ENCODE data around the gene CD82. TPM values are rescaled to one million over a fixed set of nuclear protein-coding genes. Genes with fewer than 3 reads are reported as not detected.
"Not testable (repeated sequence)": the region's sequence is repeated elsewhere in the genome, so short reads cannot be mapped to it uniquely, and the experiment has no call there.

The CD82 gene
- total RNA-seq, 1 donor from 2014 or later, result 469 TPM

DNA sequence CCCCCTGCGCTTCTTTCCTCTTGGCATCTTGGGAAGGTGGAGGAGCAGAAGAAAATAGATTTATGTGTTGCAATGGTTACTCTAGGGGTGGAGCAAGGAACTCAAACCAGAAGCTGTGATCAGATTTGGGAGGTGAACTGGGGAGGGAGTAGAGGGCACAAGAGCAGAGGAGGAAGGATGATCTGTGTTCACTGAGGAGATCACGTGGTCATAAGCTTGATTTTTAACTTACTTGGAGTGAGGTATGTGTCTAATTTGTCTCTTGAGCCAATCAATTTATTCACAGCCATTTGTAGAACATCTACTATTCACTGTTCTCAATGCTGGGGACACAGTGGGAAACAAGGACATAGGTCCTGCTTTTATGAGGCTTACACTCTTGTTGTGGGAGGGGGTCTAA, 24.8 kb upstream of the CD82 start:
- no peak overlapping the region for H3K27ac Mint-ChIP-seq
- no peaks in the 10 kb centered on the region for H3K9me3 Mint-ChIP-seq
- peaks cover 6% of the 10 kb centered on the region for H3K27me3 Mint-ChIP-seq
- H3K4me1 Mint-ChIP-seq, result peaks cover 4% of the 10 kb centered on the region
- H3K4me3 Mint-ChIP-seq, result no peak overlapping the region
- H3K36me3 Mint-ChIP-seq (ENCODE audit: low read depth), result no peaks in the 10 kb centered on the region
- intact Hi-C loops (cut with micrococcal nuclease), result no loop called here
- DNase-seq, result no peak

DNA sequence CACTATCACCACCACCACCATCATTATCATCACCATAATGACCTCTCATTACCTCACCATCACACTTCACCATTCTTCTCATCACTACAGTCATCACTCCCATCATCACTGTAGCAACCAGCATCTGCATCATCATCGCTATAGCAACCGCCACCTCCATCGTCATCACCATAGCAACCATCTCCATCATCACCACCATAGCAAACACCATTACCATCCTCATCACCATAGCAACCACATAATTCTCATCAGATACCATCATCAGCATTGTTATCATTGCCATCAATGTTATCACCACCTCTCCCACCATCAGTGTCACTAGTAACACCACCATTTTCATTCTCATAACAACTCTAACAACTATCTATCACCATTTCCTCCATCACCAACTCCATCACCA, 23.1 kb upstream of the CD82 start:
- DNase-seq, result no peak
- Mint-ChIP-seq H3K9me3 (no peaks in the 10 kb centered on the region), H3K4me3 (no peak overlapping the region), H3K36me3 (ENCODE audit: low read depth) (no peaks in the 10 kb centered on the region), H3K27me3 (peaks cover 9% of the 10 kb centered on the region), H3K27ac (no peak overlapping the region), H3K4me1 (peaks cover 4% of the 10 kb centered on the region)
- intact Hi-C loops (cut with micrococcal nuclease), result no loop called here

DNA sequence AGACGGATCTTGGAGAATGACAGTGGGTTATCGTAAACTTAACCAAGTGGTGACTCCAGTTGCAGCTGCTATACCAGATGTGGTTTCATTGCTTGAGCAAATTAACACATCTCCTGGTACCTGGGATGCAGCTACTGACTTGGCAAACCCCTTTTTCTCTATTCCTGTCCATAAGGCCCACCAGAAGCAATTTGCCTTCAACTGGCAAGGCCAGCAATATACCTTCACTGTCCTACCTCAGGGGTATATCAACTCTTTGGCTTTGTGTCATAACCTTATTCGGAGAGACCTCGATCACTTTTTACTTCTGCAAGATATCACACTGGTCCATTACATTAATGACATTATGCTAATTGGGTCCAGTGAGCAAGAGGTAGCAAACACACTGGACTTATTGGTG, 18.5 kb upstream of the CD82 start:
- H3K27me3 Mint-ChIP-seq, result peaks cover 13% of the 10 kb centered on the region
- DNase-seq; H3K27ac Mint-ChIP-seq; H3K4me1 Mint-ChIP-seq; H3K9me3 Mint-ChIP-seq; H3K36me3 Mint-ChIP-seq (ENCODE audit: low read depth); intact Hi-C loops (cut with micrococcal nuclease); H3K4me3 Mint-ChIP-seq: not testable (repeated sequence)

DNA sequence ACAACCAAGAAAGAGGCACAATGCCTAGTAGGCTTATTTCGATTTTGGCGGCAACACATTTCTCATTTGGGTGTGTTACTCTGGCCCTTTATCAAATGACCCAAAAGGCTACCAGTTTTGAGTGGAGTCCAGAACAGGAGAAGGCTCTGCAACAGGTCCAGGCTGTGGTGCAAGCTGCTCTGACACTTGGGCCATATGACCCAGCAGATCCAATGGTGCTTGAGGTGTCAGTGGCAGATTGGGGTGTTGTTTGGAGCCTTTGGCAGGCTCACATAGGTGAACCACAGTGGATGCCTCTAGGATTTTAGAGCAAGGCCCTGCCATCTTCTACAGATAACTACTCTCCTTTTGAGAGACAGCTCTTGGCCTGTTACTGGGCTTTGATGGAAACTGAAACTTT, 17.9 kb upstream of the CD82 start:
- H3K27ac Mint-ChIP-seq; H3K36me3 Mint-ChIP-seq (ENCODE audit: low read depth); intact Hi-C loops (cut with micrococcal nuclease); H3K4me3 Mint-ChIP-seq; H3K9me3 Mint-ChIP-seq; DNase-seq; H3K4me1 Mint-ChIP-seq: not testable (repeated sequence)
- H3K27me3 Mint-ChIP-seq, result peaks cover 13% of the 10 kb centered on the region

DNA sequence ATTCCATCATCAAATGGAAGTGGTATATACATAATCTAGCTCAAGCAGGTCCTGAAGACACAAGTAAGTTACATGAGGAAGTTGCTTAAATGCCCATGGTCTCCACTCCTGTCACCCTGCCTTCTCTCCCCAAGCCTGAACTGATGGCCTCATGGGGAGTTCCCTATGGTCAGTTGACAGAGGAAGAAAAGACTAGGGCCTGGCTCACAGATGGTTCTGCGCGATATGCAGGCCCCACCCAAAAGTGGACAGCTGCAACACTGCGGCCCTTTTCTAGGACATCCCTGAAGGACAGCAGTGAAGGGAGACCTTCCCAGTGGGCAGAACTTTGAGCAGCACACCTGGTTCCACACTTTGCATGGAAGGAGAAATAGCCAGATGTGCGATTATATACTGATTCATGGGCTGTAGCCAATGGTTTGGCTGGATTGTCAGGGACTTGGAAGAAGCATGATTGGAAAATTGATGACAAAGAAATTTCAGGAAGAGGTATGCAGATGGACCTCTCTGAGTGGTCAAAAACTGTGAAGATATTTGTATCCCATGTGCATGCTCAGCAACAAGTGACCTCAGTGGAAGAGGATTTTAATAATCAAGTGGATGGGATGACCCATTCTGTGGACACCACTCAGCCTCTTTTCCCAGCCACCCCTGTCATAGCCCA, 17.3 kb upstream of the CD82 start:
- no peak overlapping the region for H3K4me3 Mint-ChIP-seq
- no peak for DNase-seq
- peaks cover 16% of the 10 kb centered on the region for H3K27me3 Mint-ChIP-seq
- no peaks in the 10 kb centered on the region for H3K4me1 Mint-ChIP-seq
- intact Hi-C loops (cut with micrococcal nuclease), result no loop called here
- H3K36me3 Mint-ChIP-seq (ENCODE audit: low read depth), result no peaks in the 10 kb centered on the region
- H3K9me3 Mint-ChIP-seq, result peaks cover 8% of the 10 kb centered on the region
- no peak overlapping the region for H3K27ac Mint-ChIP-seq

DNA sequence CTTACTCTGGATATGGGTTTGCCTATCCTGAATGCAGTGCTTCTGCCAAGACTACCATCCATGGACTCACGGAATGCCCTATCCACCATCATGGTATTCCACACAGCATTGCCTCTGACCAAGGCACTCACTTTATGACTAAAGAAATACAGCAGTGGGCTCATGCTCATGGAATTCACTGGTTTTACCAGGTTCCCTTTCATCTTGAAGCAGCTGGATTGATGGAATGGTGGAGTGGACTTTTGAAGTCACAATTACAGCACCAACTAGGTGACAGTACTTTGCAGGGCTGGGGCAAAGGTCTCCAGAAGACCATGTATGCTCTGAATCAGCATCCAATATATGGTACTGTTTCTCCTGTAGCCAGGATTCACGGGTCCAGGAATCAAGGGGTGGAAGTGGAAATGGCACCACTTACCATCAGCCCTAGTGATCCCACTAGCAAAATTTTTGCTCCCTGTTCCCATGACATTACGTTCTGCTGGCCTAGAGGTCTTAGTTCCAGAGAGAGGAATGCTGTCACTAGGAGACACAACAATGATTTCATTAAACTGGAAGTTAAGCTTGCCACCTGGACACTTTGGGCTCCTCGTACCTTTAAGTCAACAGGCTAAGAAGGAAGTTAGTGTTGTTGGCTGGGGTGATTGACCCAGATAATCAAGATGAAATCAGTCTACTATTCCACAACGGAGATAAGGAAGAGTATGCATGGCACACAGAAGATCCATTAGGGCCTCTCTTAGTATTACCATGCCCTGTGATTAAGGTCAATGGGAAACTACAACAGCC, 16.3 kb upstream of the CD82 start:
- H3K4me3 Mint-ChIP-seq; DNase-seq; H3K27ac Mint-ChIP-seq; H3K9me3 Mint-ChIP-seq; intact Hi-C loops (cut with micrococcal nuclease); H3K4me1 Mint-ChIP-seq; H3K36me3 Mint-ChIP-seq (ENCODE audit: low read depth): not testable (repeated sequence)
- peaks cover 14% of the 10 kb centered on the region for H3K27me3 Mint-ChIP-seq

DNA sequence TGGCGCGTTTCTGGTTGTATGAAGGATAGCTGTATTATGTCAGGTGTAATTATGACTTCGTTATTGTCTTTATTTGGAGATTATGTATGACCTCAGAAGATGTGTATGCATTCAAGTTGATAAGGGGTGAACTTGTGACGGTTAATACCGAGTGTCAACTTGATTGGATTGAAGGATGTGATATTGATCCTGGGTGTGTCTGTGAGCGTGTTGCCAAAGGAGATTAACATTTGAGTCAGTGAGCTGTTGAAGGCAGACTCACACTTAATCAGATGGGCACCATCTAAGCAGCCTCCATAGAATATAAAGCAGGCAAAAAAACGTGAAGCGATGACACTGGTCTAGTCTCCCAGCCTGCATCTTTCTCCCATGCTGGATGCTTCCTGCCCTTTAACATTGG, 15.3 kb upstream of the CD82 start:
- intact Hi-C loops (cut with micrococcal nuclease), result no loop called here

DNA sequence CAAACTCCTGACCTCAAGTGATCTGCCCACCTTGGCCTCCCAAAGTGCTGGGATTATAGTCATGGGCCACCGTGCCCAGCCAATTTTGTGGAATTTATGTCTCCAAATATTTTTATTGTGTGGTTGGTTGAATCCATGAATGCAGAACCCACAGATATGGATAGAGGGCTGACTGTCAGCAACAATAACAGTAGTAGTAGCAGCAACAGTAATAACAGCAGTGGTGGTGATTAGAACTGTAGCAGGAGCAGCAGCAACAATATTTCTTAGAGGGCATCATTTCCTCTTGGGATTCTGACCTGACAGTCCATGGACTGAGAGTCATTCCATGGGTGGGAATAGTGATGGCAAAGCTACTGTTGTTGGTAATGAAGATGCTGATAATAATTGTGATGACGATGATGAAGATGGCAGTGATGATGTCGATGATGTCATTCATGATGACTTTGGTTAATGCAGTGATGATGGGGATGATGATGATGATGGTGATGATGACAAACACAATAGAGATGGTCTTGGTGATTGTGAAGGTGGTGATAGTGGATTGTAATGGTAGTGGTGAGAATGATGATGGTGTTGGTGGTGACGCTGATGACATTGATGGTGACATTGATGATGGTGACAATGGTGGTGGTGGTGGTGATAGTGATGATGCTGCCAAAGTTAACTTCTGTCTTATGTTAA, 13.9 kb upstream of the CD82 start:
- Mint-ChIP-seq H3K9me3 (peaks cover 8% of the 10 kb centered on the region), H3K4me3 (no peak overlapping the region), H3K36me3 (ENCODE audit: low read depth) (no peaks in the 10 kb centered on the region), H3K27me3 (peaks cover 7% of the 10 kb centered on the region), H3K27ac (no peak overlapping the region), H3K4me1 (no peaks in the 10 kb centered on the region)
- DNase-seq, result no peak
- intact Hi-C loops (cut with micrococcal nuclease), result no loop called here

More for the DNA sequence above, 15.3 kb upstream of the CD82 start:
- Mint-ChIP-seq H3K4me3 (no peak overlapping the region), H3K27ac (no peak overlapping the region), H3K4me1 (no peaks in the 10 kb centered on the region), H3K27me3 (peaks cover 14% of the 10 kb centered on the region), H3K9me3 (peaks cover 8% of the 10 kb centered on the region), H3K36me3 (ENCODE audit: low read depth) (no peaks in the 10 kb centered on the region)
- no peak for DNase-seq

DNA sequence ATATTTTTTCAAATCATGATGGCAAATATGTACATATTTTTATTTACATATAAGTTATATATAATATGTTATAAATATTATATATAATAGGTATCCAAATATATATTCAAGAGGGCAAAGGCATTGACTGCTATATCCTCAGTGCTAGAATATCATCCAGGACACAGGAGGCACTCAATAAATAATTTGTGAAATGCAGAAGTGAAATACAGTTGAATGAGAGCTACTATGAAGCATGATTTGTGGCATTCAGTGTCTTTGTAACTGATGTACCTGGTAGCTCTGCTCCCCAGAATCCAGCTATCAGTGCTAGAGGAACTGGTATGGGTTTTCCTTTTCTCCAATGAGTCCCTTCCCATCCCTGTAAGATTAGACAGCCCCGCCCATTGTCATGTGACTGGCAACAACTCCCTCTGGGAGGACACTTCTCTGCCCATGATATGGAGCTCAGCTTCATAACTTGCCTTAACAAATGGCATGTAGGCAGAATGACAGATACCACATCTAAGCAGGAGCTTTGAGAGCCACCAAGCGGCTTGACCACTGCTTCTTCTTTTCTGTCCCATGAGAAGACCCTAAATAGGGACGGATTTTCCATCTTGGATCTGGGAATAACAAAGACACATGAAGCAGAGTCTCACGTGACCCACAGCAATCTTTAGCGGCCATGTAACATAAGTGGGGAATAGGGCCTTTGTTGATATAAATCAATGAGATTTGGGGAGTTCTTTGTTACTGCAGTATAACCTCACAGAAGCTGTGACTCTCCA, 10.2 kb upstream of the CD82 start:
- peaks cover 17% of the 10 kb centered on the region for H3K4me1 Mint-ChIP-seq
- H3K4me3 Mint-ChIP-seq, result no peak overlapping the region
- H3K27me3 Mint-ChIP-seq, result peaks cover 7% of the 10 kb centered on the region
- H3K9me3 Mint-ChIP-seq, result peaks cover 8% of the 10 kb centered on the region
- H3K36me3 Mint-ChIP-seq (ENCODE audit: low read depth), result no peaks in the 10 kb centered on the region
- no peak overlapping the region for H3K27ac Mint-ChIP-seq
- intact Hi-C loops (cut with micrococcal nuclease), result loop anchor here (5.0 kb wide), 2 partner anchors 222 to 337 kb away; no protein-coding TSS in a partner anchor
- no peak for DNase-seq

DNA sequence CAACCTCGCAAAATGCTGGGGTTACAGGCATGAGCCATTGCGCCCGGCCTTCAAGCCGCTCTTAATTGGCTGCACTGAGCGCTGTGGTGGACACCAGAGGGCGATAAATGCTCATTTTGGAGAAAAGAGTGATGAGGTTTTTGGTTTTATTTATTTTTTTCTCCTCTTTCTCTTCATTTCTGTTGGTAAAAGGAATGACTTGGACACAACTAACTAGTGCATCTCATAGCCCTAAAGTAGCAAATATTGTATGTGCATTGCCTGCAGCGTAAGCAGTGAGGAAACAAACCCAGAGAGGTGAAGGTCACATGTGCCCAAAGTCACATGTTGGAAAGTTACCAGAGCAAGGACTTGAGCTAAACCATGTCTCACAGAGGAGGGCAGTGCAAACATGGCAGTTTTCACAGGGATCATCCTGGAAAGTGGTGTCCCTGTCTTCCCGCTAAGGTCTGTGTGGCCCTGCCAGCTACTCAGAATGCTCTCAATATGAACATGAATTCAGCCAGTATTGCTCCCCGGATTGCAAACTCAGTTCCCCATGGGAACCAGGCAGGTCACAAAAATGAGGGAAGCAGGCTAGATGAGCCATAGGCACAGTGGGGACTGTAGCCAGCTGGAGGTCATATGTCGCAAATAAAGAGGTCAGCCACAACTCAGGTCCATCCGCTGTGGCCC, 8.6 kb upstream of the CD82 start:
- DNase-seq, result peak; percentile 90
- peak overlapping the region; percentile 68 for H3K27ac Mint-ChIP-seq
- no peaks in the 10 kb centered on the region for H3K36me3 Mint-ChIP-seq (ENCODE audit: low read depth)
- H3K4me1 Mint-ChIP-seq, result peaks cover 25% of the 10 kb centered on the region
- H3K4me3 Mint-ChIP-seq, result no peak overlapping the region
- H3K27me3 Mint-ChIP-seq, result peaks cover 4% of the 10 kb centered on the region
- intact Hi-C loops (cut with micrococcal nuclease), result loop anchor here (1.0 to 5.0 kb wide), 4 partner anchors 60 to 354 kb away; no protein-coding TSS in a partner anchor
- H3K9me3 Mint-ChIP-seq, result peaks cover 4% of the 10 kb centered on the region

DNA sequence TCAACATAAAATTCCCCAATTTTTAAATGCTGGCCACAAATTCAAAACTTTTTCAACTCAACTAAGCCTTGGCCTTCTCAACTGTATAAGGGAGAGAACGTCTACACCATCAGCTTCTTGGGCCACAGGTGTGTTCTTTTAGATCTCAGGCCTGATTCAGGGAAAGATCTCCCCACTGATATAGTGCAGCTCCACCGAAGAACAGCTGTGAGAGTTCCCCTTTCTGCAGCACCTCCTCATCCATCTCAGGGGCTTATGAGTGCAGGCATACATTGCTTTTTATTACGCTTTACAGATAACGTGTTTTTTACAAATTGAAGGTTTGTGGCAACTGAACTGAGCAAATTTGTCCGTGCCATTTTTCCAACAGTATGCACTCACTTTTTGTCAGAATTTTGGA, 8.0 kb upstream of the CD82 start:
- no peak for DNase-seq
- intact Hi-C loops (cut with micrococcal nuclease), result loop anchor here (2.0 to 5.0 kb wide), 3 partner anchors 220 to 353 kb away; no protein-coding TSS in a partner anchor
- Mint-ChIP-seq H3K9me3 (peaks cover 3% of the 10 kb centered on the region), H3K27ac (no peak overlapping the region), H3K4me3 (no peak overlapping the region), H3K27me3 (peaks cover 3% of the 10 kb centered on the region), H3K4me1 (peaks cover 30% of the 10 kb centered on the region), H3K36me3 (ENCODE audit: low read depth) (no peaks in the 10 kb centered on the region)

DNA sequence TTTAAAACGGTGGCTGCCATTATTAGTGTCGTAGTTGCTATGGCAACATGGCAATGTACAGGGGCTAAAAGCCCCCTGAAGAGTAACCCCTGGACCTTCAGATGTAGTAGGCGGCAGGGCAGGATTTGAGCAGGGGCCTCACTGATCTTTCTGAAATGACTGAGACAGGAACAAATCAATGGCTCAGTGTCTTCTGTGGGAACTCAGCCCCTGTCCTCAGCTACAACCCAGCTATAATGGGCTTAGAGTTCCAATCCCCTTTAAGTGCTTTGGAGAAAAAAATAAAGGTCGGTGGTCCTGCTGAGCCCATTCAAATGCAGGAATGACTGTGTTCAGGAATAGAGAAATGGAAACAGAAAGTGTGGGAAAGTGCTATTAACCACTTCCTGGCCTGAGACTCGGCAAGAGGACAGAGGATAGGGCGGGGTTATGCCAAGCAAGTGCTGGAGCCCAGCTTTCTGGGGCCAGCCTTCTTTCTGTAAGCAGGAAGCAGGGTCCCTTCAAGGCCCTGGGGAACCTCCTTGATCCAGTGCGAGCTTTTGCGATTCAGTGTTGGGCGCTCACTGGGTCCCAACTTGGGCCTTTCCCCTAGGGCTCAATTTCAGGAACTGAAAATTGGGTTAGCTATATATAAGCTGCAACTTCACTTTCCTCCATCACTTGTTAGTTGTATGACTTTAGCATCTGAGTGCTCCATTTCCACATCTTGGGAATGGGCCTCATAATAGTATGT, 6.1 kb upstream of the CD82 start:
- no peaks in the 10 kb centered on the region for H3K36me3 Mint-ChIP-seq (ENCODE audit: low read depth)
- no peaks in the 10 kb centered on the region for H3K27me3 Mint-ChIP-seq
- intact Hi-C loops (cut with micrococcal nuclease), result loop anchor here (5.0 kb wide), 2 partner anchors 218 to 333 kb away; no protein-coding TSS in a partner anchor
- H3K9me3 Mint-ChIP-seq, result no peaks in the 10 kb centered on the region
- peak overlapping the region; percentile 59 for H3K27ac Mint-ChIP-seq
- peak; percentile 83 for DNase-seq
- peak overlapping the region; percentile 25 for H3K4me3 Mint-ChIP-seq
- H3K4me1 Mint-ChIP-seq, result peaks cover 36% of the 10 kb centered on the region

Measured in activated CD4-positive, alpha-beta T cell treated with anti-CD3 and anti-CD28 coated beads, Interleukin-2, amount 10 ng/mL, durations not matched to agents 24 days and 14 days (primary cell).